Activated T-helper 1 cell treated with anti-CD3 and anti-CD28 coated beads, Interleukin-12 subunit alpha, Interleukin-12 subunit beta, Interleukin-2, Interleukin-4 antibody, amounts not matched to agents 30 ng/mL and 10 ng/mL and 1 ng/mL, durations not matched to agents 14 hours and 24 hours and 36 hours (primary cell): Measurements from ENCODE around the gene IRF4. TPM values are rescaled to one million over a fixed set of nuclear protein-coding genes. Genes with fewer than 3 reads are reported as not detected.

Experiments used
- DNase-seq: peaks from one replicate; pipeline ENCODE4 v3.0.0; 2021; ENCODE audit warnings: low spot score
- H3K27ac Mint-ChIP-seq: one replicate; pipeline ENCODE4 v1.8.0; 2021; ENCODE audit warnings: mild to moderate bottlenecking, mixed read lengths
- H3K27me3 Mint-ChIP-seq: one replicate; pipeline ENCODE4 v1.8.0; 2022; ENCODE audit warnings: mild to moderate bottlenecking, moderate library complexity, mixed read lengths; ENCODE audit not compliant: insufficient read depth
- H3K36me3 Mint-ChIP-seq: one replicate; pipeline ENCODE4 v1.8.0; 2021; ENCODE audit warnings: low read depth, mixed read lengths
- H3K4me1 Mint-ChIP-seq: one replicate; pipeline ENCODE4 v1.8.0; 2021; ENCODE audit warnings: low read depth, mixed read lengths
- H3K4me3 Mint-ChIP-seq: one replicate; pipeline ENCODE4 v1.8.0; 2021; ENCODE audit warnings: mild to moderate bottlenecking, moderate library complexity, mixed read lengths
- H3K9me3 Mint-ChIP-seq: one replicate; pipeline ENCODE4 v1.8.0; 2021; ENCODE audit warnings: mixed read lengths
- intact Hi-C: fragments of 100-400 bp; cut with micrococcal nuclease; formaldehyde crosslinking; loops from one replicate; pipeline ENCODE4 v1.15.1; 2024
- total RNA-seq: library from RNA; stranded (reverse); gene quantifications from 2 replicates; pipeline ENCODE4 v1.2.3, GENCODE V29; 2022

The IRF4 gene
- total RNA-seq: 911 and 929 TPM in 2 replicates

- Mint-ChIP-seq H3K4me1 (peaks cover 41% of the 10 kb centered on the region), H3K9me3 (no peaks in the 10 kb centered on the region), H3K36me3 (peaks cover 34% of the 10 kb centered on the region), H3K27me3 (peaks cover 3% of the 10 kb centered on the region), H3K4me3 (peak within 1 kb of the TSS; percentile 98), H3K27ac (peak within 1 kb of the TSS; percentile 98)
- DNase-seq: peak; percentile 69
- intact Hi-C loops: loop anchor here (1.0 to 5.0 kb wide), 11 partner anchors 8 to 991 kb away; partner anchors contain the start of gene DUSP22
Measured at GRCh38 chr6:391559-392440, at the start of gene IRF4. IRF4 (plus strand) TSS chr6:391752; CDS start chr6:393153, 1,401 bp downstream.

- no peaks in the 10 kb centered on the region for H3K9me3 Mint-ChIP-seq
- peaks cover 42% of the 10 kb centered on the region for H3K4me1 Mint-ChIP-seq
- H3K27ac Mint-ChIP-seq: no peak overlapping the region
- DNase-seq: no peak
- H3K4me3 Mint-ChIP-seq: no peak overlapping the region
- intact Hi-C loops: no loop called here
- H3K27me3 Mint-ChIP-seq: peaks cover 2% of the 10 kb centered on the region
- H3K36me3 Mint-ChIP-seq: peaks cover 2% of the 10 kb centered on the region
Measured at GRCh38 chr6:341914-342831, 49.4 kb upstream of the IRF4 start.

DNA sequence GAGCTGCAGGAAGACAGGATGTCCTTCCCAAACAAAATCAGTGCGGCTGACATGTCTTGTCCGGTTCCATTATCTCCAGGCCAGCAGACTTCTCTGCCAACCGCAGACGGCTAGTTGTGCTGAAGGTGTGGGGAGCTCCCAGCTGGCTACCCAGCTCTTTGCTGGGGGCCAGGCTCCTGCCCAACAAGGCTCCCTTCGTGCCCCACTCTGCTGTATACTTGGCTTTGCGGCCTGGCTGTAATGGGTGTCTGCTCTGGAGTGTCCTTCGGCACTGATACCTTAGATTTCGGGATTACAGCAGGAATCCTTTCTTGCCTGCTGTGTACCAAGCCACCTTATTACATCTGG lies 48.7 kb upstream of the IRF4 start:
- H3K4me3 Mint-ChIP-seq: no peak overlapping the region
- DNase-seq: no peak
- H3K4me1 Mint-ChIP-seq: peaks cover 36% of the 10 kb centered on the region
- H3K9me3 Mint-ChIP-seq: no peaks in the 10 kb centered on the region
- H3K27me3 Mint-ChIP-seq: peaks cover 2% of the 10 kb centered on the region
- intact Hi-C loops: no loop called here
- H3K36me3 Mint-ChIP-seq: peaks cover 2% of the 10 kb centered on the region
- no peak overlapping the region for H3K27ac Mint-ChIP-seq

GRCh38 chr6:343226-343935 lies 48.2 kb upstream of the IRF4 start:
- H3K4me1 Mint-ChIP-seq: peaks cover 31% of the 10 kb centered on the region
- intact Hi-C loops: no loop called here
- DNase-seq: no peak
- H3K4me3 Mint-ChIP-seq: no peak overlapping the region
- no peak overlapping the region for H3K27ac Mint-ChIP-seq
- peaks cover 2% of the 10 kb centered on the region for H3K36me3 Mint-ChIP-seq
- H3K27me3 Mint-ChIP-seq: peaks cover 2% of the 10 kb centered on the region
- H3K9me3 Mint-ChIP-seq: no peaks in the 10 kb centered on the region

DNA sequence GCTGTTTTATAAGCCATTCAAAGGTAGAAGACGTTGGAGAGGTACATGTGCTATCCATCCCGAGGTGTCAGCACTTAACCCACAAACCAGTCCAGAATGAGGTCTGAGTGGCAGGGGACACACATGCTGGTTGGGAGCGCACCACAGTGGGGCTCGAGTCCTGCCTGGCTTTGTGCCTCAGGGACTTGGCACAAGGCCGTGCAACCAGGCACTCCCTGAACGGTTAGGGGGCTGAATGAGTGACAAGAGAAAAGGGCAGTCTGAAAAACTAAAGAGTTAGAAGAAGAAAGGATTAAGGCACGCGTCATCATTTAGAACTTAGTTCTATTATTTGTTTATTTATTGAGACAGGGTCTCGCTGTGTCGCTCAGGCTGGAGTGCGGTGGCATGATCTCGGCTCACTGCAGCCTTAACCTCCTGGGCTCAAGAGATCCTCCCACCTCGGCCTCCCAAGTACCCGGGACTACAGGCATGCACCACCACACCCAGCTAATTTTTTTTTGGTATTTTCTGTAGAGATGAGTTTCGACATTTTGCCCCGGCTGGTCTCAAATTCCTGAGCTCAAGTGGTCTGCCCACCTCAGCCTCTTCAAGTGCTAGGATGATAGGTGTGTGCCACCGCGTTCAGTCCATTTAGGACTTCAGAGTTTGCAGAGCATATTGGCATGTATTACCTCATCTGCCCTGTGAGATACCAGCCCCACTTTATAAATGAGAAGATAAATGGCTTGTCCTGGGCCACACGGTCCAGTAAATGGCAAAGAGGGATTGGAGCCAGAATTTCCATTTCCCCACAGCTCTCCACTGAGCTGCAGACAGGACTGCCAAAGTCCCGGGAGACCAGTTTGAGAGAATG lies 47.4 kb upstream of the IRF4 start:
- intact Hi-C loops: no loop called here
- Mint-ChIP-seq H3K9me3 (no peaks in the 10 kb centered on the region), H3K4me3 (no peak overlapping the region), H3K27me3 (peaks cover 2% of the 10 kb centered on the region), H3K4me1 (peaks cover 24% of the 10 kb centered on the region), H3K27ac (no peak overlapping the region), H3K36me3 (peaks cover 6% of the 10 kb centered on the region)
- no peak for DNase-seq

DNA sequence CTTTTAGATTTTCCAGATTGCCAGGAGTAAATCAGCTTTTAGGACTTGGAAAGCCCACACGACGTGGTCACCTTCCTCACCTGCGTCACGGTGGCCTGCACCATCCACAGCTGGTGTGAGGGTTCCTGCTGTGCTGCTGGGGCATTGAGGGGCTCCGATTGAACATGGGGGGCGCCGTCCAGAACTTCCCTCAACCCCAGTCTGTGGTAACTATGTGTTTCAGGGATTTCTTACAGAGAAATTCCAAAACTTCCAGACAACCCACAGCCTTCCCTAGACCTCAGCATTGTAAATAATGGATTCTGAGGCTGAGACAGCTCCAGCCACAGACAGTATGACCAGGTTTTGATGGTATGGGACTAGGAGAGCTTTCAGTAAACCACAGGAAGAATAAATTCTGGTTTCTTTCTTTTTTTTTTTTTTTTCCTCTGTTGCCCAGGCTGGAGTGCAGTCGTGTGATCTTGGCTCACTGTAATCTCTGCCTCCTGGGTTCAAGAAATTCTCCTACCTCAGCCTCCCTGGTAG lies 46.7 kb upstream of the IRF4 start:
- Mint-ChIP-seq H3K36me3 (peaks cover 6% of the 10 kb centered on the region), H3K27ac (no peak overlapping the region), H3K27me3 (peaks cover 2% of the 10 kb centered on the region), H3K4me1 (peaks cover 17% of the 10 kb centered on the region), H3K9me3 (no peaks in the 10 kb centered on the region), H3K4me3 (no peak overlapping the region)
- no peak for DNase-seq
- intact Hi-C loops: no loop called here

- H3K9me3 Mint-ChIP-seq: no peaks in the 10 kb centered on the region
- peaks cover 8% of the 10 kb centered on the region for H3K4me1 Mint-ChIP-seq
- no peak overlapping the region for H3K27ac Mint-ChIP-seq
- no peak overlapping the region for H3K4me3 Mint-ChIP-seq
- H3K36me3 Mint-ChIP-seq: peaks cover 6% of the 10 kb centered on the region
- DNase-seq: no peak
- peaks cover 2% of the 10 kb centered on the region for H3K27me3 Mint-ChIP-seq
- intact Hi-C loops: no loop called here
Measured at GRCh38 chr6:345747-346385, 45.7 kb upstream of the IRF4 start.

DNA sequence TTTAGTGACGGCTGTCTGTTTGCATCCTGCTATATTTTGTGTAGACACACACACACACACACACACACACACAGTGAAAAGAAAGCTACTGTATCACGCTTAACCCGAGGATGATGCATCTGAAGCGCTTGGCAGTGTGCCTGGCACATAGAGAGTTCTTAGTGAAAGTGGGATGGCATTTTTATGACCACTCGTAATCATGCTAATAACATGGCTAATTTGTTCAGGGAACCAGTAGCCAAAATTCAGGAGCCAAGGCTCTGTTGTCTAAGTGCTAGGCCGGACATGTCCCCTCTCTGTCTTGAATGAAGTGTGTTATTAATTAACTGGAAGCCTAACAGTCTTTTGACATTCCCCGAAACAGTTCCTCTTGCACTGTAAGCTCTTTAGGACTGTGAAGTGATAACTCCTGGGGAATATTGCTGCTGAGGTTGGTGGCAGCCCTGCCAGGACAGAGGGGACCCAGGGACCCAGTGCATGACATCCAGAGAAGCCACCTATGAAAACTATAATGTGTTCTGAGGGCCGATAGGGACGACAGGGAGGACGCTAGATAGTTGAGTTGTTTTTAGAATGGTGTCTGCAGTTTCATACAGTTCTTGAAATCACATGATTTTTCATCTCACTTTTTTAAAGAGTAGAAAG lies 45.0 kb upstream of the IRF4 start:
- peaks cover 8% of the 10 kb centered on the region for H3K36me3 Mint-ChIP-seq
- intact Hi-C loops: no loop called here
- DNase-seq: no peak
- peaks cover 3% of the 10 kb centered on the region for H3K4me1 Mint-ChIP-seq
- peaks cover 2% of the 10 kb centered on the region for H3K27me3 Mint-ChIP-seq
- no peak overlapping the region for H3K27ac Mint-ChIP-seq
- no peaks in the 10 kb centered on the region for H3K9me3 Mint-ChIP-seq
- H3K4me3 Mint-ChIP-seq: no peak overlapping the region

DNA sequence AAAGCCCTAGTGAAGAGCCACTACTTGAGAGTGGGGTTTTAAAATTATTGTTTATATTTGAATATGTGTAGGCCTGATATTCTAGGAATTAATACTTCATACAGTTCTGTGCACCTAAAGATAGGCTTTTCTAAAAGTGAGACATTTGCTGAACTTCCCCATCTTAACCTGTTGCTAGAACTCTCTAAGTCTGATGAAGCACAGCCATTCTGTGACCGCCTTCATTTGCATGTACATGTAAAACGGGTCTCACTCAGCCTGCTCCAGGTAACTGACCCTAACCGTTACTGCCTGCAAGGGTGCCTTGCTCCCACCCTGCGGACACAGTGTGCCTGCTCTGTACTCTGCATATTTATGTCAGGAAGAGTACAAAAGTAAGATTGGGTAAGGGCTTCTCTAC lies 44.3 kb upstream of the IRF4 start:
- intact Hi-C loops: no loop called here
- H3K36me3 Mint-ChIP-seq: peaks cover 7% of the 10 kb centered on the region
- H3K27me3 Mint-ChIP-seq: peaks cover 2% of the 10 kb centered on the region
- no peaks in the 10 kb centered on the region for H3K4me1 Mint-ChIP-seq
- H3K4me3 Mint-ChIP-seq: no peak overlapping the region
- H3K9me3 Mint-ChIP-seq: no peaks in the 10 kb centered on the region
- DNase-seq: no peak
- no peak overlapping the region for H3K27ac Mint-ChIP-seq

DNA sequence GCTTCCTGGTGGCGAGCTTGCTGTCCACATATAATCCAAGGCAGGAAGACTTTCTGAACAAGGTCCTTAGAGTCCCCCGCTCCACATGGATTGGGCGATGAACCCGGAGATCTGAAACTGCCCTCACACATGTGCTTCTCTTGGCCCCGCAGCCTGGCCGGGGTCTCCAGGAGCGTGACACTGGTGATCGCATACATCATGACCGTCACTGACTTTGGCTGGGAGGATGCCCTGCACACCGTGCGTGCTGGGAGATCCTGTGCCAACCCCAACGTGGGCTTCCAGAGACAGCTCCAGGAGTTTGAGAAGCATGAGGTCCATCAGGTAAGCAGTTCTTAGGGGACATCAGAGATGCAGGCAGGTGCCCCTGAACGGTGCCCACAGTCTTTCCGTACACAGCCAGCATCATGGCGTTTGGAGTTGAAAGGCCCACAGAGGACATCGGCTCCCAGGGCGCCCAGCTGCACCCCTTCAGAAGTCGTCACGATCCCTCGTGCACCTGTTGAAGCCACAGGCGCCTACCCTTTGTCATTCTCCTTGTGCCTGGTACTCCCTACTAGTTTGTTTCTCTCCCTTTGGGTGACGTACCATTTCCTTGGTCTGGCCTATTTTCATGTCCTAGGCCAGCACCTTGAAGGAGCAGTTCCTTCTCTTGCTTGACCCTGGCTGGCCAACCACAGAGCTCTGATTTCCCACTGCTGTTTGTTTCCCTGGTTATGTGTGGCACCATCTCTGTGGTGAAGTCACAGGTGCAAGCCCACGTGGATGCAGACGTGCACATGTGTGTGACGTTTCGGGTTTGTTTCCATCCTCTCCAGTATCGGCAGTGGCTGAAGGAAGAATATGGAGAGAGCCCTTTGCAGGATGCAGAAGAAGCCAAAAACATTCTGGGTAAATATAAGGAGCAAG lies 43.3 kb upstream of the IRF4 start:
- DNase-seq: no peak
- Mint-ChIP-seq H3K9me3 (no peaks in the 10 kb centered on the region), H3K4me3 (no peak overlapping the region), H3K4me1 (no peaks in the 10 kb centered on the region), H3K27ac (no peak overlapping the region), H3K27me3 (peaks cover 2% of the 10 kb centered on the region), H3K36me3 (peaks cover 7% of the 10 kb centered on the region)
- intact Hi-C loops: no loop called here
